ENCODE measurements around the gene JTB.

- TF ChIP-seq CTCF (IDR thresholded peaks at IDR 0.05; ENCODE audit: borderline replicate concordance, extremely low read depth, low read length, poor library complexity, severe bottlenecking) = no peak
- TF ChIP-seq EZH2 (IDR thresholded peaks at IDR 0.05; ENCODE audit: borderline replicate concordance, low read depth, low read length, severe bottlenecking) = no peak
Observed at GRCh38 chr1:153958111-153958960, 19.1 kb downstream of the JTB start, which contains the start of gene CRTC2.
